ENCODE data around the gene ARL8A.
"Not testable (repeated sequence)": the region's sequence is repeated elsewhere in the genome, so short reads cannot be mapped to it uniquely, and the experiment has no call there.

The ARL8A gene

DNA sequence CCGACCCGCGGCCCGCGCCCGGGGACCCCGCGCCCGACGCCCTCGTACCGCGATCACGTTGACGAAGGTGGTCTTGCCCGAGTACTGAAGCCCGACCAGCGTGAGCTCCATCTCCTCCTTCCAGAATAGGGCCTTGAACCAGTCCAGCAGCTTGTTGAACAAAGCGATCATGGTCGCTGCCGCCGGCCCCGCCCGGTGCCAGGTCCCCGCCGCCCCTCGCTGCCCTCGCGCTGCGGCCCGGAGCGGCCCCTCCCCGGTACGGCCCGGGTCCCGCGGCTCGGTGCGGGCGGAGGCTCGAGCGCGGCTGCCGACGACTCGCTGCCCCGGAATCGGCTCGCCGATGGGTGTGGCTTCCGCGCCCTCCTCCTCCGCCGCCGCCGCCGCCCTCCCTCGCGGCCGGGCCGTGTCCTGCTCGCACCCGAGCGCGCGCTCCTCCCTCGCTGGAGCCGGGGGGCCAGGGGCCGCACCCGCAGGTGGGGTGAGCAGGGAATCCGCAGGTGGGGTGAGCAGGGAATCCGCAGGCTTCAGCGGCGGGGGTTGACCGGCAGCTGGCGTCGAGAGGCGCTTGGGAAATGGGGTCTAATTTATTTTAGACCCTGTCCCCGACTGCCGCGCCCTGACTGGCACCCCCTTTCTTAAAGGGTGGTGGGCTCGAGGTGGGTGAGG is at the start of gene ARL8A:
Gene ARL8A (minus strand): TSS at position 336 of the 666 bp plus-strand sequence. CDS start 165 bp downstream, at position 171.
- DNase-seq, result peak; percentile 77

DNA sequence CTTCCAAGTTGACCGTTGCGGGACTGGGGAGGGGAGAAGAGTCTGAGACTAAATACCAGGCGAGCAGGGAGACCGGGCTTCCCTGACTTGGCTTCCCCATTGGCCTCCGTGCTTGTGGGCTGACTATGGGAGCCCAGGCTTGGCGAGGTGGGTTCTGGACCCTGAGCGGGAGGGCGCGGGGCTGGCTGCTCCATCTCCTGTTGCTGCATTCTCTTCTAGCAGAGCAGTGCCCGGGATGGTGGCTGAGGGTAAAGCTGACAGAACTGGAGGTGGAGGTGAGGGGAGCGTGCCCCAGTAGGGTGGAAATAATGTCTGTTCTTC is 49.8 kb upstream of the ARL8A start:
- DNase-seq, result no peak

DNA sequence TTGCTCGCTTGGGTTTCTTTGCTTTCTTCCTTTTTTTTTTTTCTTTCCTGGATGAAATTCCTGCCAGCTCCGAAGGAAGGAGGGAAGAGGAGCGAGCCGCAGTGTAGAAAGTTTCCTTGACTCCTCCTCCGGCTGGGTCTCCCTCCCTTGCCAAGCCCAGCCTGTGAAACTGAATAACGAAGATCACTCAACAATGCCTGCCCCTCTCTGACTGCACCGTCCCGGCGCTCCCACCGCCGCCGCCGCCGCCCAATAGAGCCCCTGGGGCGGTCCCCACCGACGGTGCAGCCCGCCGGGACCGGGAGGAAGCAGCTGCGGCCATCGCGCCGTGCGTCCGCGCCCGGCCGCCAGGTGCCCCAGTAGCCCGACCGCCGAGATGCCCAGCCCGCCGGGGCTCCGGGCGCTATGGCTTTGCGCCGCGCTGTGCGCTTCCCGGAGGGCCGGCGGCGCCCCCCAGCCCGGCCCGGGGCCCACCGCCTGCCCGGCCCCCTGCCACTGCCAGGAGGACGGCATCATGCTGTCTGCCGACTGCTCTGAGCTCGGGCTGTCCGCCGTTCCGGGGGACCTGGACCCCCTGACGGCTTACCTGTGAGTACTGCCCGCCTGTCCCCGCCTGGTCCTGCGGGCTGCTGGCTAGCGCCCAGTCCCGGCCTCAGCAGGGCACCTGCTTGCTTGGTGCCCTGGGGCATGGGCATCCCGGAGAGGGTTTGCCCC is 49.2 kb upstream of the ARL8A start, which contains the start of gene LGR6:
Gene LGR6 (plus strand): TSS at position 186 of the 714 bp plus-strand sequence. CDS start 191 bp downstream, at position 377.
- DNase-seq, result no peak

DNA sequence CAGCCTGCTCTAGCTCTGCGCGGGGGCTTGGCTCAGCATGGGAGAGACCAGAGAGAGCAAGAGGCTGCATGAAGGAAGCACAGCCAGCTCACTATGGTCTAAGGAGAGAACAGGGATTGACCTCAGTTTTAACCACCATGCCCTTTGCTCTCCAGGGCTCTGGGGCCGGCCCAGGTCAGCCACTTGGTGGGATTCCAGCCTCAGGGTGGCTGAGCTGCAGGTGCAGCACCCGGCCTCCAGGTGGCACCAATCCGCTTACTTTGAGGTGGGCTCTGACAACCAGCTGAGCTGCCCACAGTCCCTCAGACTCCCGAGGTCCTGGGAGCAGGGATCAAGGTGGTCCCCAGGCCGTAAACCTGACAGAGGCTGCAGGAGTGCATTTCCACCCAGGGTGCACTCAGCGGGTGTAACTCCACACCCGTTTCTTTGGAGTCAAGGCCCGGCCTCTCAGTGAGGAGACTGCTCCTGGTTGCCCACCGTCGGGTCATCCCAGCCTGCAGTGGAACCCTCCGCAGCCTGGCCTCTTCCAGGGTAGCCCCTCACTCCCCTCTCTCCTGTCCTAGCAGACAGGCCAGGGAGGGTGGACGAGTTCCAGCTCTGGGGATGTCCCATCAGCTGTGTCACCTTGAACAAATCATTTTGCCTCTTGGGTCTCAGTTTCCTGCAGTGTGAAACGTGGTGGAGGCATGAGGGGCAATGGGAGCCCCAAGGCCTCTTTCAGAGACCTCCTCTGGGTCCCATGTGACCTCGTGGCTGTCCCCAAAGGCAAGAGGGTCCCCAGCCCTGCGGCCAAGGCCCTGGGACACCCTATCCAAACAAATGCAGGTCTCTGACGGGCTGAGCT is 48.5 kb upstream of the ARL8A start:
- peak; percentile 64 for DNase-seq

DNA sequence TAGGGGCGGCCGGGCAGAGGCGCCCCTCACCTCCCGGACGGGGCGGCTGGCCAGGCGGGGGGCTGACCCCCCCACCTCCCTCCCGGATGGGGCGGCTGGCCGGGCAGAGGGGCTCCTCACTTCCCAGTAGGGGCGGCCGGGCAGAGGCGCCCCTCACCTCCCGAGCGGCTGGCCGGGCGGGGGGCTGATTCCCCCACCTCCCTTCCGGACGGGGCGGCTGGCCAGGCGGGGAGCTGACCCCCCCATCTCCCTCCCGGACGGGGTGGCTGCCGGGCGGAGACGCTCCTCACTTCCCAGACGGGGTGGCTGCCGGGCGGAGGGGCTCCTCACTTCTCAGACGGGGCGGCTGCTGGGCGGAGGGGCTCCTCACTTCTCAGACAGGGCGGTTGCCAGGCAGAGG is 46.9 kb upstream of the ARL8A start:
- not testable (repeated sequence) for DNase-seq

DNA sequence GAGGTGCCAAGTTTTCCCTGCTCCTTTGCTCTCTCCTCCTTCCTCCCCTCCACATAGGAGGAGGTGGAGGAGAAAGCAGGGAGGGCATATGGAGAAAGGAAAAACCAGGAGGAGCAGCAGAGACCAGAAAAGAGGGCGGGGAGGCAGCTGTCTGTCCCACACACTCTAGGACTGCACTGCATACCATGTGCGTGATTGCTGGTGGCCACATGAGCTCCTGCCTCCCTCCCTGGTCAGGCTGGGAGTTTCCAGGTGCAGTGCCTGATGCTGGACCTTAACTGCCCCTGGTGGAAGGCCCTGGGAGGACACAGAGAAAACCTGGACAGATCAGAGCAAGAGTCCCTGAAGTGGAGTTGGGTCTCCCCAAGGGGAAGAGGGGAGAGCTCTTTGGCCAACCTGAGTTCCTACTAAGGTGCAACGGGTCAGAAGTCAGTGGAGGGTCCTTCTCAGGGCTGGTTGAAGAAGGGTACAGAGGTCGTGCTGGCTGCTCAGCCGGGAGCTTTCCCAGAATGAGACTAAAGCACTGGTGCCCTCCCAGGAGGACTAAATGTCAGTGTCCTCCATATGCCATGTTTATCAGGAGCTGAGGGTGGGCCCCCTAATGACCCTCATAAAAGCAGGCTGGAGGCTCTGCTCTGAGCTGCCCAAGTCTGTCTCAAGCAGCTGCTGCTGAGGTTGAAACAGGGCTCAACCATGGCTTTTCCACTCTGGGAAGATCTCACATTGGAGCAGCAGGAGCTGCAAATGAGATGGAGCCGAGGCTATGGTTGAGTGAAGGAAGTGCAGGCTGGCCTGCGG is 45.6 kb upstream of the ARL8A start:
- DNase-seq, result no peak

DNA sequence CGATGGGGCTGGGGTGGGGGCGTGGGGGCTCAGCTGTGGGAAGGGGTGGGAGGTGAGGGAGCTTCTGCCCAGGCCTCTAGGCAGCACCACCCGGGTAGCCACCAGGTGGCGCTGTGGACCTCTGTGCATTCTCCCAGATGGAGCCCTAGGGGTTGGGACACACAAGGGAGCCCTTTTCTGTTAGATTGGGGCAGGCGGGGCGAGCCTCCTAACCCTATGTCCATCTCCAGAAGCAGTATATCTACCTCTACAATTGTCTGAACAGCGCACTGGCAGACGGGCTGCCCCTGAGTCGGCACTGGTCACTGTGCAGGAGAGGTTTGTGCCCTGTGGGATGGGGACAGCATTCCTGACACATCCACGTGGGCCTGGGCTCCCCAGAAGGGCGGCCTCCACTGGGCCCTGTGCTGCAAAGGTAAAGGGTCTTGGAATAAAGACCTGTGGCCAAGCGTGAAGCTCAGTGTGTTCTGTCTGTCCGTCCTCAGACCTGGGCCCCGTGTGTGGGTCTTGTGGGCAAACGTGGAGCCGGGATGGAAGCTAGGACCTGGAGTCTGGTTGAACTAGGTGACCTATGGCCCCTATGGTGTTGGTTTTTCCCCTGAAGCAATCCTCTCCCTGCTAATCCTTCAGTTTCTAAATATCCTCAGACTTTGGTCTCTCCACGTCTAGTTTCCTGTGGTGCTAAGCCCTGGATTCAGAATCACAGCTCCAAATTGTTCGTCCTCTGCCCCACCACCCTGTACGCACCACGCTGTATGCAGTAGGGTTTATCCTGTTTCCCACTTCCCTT is 44.7 kb upstream of the ARL8A start:
- DNase-seq, result peak; percentile 83

DNA sequence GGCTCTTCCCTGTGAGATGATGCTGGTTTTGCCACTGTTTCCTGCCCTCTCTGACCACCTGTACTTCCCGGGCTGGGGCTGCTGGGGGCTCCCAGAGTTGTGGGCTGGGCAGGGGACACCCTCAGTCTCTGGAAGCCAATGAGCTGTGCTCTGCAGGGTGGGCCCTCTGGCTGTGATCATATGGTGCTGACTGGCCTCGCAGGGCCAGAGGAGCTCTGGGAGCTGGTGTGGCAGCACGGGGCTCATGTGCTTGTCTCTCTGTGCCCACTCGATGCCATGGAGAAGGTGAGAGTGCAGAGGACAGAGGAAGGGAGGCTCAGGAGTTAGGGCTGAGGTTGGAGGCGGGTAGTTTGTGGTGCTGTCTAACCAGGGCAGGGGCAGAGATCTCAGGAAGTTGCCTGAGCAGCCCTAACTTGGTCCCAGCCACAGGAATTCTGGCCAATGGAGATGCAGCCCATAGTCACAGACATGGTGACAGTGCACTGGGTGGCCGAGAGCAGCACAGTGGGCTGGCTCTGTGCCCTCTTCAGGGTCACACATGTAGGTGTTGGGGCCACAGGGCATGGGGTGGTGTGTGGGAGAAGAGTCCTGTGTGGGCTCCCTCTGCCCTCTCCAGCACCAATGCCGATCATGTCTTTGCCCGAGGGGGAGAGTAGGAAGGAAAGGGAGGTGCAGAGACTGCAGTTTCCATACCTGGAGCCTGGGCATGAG is 43.3 kb upstream of the ARL8A start:
- DNase-seq, result no peak

DNA sequence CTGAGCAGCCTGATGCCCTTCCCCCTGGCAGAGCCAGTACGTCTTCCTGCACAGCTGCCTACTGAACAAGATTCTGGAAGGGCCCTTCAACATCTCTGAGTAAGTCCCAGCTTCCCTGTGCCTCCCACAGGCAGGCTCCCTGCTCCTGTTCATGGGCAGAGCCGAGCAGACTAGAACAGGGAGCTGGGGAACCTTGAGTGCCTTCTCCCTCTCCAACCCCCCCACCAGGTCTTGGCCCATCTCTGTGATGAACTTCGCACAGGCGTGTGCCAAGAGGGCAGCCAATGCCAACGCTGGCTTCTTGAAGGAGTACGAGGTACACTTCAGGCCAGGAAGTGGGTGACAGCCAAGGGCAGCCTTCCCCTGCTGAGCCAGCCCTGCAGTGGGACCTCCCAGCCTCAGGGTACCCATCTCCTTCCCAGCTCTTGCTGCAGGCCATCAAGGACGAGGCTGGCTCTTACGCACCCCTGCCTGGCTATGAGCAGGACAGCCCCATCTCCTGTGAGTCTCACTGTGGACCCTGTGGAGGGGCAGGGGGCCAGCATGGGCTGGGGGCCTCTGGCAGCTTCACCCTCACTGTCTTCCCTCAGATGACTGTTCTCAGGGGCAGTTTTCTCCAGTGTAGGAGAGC is 42.6 kb upstream of the ARL8A start:
- DNase-seq, result no peak

DNA sequence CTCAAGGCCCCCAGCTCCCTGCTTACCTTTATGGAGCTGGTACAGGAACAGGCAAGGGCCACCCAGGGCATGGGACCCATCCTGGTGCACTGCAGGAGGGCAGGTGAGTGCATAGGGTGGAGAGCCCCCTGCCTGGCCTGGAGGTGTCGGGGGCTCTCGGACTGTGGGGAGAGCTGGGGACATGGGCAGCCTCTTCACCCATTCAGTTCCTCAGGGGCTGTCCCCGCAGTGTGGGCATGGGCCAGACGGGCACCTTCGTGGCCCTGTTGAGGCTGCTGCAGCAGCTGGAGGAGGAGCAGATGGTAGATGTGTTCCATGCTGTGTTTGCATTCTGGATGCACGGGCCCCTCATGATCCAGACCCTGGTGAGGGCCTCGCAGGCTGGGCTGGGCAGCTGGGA is 41.8 kb upstream of the ARL8A start:
- no peak for DNase-seq

DNA sequence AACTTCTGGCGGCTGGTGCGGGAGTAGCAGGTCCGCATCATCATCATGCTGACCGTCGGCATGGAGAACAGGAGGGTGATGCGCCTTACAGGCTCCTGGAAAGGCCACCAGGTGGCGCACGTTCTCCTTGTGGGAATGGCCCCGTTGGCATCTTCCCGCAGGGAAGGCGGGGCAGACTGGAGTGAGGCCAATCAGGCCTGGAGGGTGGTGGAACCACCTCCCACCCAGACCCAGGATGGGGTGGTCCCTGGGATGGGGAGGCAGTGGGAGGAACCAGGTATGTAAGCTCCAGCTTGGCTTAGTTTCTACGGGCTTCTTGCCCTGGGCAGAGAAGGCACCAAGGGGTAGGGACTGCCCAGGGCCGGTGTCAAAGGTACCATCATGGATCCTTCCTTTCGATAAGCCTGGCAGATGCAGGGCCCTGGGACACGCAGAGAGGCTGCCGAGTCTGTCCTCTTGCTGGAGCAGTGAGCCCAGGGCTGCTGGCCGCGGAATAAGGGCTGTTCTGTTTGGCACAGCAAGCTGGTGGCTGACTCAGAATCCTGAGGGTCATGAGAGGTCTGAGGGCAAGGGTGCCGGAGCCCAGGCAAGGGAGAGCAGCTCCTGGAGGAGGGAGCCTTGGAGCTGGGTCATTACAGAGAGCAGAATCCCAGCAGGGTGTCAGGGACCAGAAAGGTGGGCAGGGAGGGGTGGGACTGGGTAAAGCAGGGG is 40.4 kb upstream of the ARL8A start:
- DNase-seq, result peak; percentile 84

DNA sequence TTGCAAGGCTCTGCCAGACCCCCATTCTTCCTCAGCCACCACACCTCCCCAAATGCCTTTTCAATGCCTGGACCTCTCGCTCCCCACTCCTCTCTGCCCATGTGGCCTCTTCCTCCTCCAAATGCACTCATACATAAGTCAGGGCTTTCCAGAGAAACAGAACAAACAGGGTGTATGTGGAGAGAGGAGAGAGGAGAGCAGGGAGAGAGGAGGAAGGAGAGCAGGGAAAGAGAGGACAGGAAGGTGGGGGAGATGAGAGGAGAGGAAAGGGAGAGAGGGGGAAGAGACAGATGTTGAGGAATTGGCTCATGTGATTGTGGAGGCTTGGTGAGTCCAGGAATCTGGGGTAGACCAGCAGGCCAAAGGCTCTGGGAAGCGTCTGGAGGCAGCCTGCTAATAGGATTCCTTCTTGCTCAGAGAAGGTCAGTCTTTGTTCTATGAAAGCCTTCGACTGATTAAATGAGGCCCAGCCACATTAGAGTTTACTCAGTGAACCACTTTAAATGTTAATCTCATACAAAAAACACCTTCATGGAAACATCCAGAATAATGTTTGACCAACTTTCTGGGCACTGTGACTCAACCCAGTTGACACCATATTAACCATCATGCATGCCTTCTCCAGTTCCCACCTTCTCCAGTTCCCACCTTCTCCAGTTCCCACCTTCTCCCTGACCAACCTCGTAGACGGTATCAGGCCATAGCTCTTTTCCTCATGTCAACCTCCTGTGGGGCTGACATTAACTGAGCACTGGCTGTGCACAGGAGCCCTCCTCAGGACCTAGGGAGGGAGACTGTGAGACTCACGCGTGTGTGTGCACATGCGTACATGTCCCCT is 37.7 kb upstream of the ARL8A start:
- no peak for DNase-seq

DNA sequence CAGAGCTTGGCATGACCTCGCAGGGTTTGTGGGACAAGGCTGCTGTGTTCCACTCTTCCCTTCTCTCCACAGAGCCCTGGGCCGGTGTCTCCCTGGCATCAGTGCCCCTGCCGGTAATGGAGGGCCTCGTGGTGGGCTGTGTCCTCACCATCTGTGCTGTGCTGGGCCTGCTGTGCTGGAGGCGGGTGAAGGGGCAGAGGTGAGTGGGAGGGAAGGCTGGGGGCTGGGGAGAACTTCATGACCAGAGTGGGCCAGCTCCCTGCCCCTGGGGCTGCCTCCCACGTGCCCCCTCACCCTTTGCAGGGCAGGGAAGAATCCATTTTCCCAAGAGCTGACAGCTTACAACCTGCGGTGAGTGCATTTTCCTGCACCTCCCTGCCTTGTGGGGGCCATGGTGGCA is 37.0 kb upstream of the ARL8A start:
- DNase-seq, result no peak

DNA sequence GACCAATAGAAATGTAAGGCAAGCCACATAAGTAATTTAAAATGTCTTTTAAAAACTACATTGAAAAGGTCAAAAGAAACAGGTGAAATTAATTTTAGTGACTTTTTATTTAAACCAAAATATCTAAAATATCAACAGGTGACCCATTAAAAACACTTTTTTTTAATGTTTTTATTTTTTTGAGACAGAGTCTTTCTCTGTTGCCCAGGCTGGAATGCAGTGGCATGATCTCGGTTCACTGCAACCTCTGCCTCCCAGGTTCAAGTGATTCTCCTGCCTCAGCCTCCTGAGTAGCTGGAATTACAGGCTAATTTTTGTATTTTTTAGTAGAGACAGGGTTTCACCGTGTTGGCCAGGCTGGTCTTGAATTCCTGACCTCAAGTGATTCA is 36.2 kb upstream of the ARL8A start:
- DNase-seq, result not testable (repeated sequence)

DNA sequence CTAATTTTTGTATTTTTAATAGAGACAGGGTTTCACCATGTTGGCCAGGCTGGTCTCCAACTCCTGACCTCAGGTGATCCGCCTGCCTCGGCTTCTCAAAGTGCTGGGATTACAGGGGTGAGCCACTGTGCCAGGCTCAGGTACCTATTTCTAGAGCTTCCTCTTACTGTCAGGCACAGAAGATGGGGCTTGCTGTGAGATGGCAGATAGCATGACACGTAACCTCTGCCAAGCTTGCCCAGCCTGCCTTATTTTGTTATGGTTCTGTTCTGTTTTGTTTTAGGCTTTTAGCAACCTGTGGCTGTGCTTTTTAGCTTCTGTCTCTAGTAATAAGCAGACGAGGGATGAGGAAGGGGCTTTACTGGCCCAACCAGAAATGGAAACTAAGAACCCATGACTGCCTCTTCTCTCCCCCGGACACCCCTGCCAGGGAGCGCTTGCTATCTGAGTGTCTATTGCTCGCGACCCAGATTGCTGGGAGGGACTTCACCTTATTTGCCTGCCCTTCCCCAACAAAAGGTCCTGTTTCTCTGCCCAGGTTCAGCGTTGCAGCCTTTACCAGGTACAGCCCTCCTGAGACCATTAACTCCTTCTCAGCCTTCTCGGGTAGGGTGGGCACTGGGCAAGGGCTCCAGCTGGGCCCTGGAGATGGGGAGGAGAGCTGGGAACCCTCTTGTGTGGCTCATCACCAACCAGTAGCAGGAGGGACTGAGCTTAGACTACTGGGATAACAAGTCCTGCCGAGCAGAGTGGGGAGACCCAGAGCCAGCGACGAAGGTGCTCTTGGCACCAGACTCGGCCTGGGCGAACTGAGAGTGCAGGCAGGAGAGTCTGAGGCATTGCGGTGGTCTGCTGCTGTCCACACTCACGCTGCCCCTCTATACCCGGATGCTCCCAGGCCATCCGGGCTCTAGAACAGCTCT is 35.6 kb upstream of the ARL8A start:
- no peak for DNase-seq

DNA sequence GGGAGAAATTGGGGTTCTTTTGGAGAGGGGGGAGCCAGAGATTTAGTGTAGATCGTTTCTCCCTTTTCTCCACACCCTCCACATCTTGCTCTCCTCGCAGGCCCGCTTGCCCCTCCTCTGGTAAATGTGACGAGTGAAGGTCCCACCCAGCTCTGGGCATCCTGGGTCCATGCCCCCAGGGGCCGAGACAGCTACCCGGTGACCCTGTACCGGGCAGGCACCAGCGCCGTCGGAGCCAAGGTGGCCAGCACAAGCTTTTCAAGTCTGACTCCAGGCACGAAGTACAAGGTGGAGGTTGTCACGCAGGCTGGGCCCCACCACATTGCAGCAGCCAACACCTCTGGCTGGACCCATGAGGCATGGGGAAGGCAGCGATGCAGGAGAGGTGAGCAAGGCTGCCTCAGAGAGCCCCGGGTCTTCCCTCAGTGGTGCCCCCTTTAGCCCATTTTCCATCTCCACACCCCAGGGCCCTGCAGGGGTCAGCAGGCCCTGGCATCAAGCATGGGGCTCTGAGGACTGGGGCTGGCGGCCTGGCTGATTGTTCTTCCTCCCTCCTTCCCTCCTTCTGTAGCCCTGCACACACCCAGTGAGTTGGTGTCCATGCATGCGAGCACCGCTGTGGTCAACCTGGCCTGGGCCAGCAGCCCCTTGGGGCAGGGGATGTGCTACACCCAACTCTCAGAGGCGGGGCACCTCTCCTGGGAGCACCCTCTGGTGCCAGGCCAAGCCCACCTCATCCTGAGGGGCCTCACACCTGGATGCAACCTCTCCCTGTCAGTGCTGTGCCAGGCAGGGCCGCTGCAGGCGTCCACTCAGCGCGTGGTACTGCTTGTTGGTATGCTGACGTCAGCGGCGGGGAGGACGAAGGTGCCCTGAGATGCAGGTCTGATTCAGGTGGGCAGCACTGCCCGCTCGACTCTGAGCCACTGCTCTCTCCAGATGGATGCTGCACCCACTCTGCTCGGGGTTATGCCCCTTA is 32.7 kb upstream of the ARL8A start:
- no peak for DNase-seq

DNA sequence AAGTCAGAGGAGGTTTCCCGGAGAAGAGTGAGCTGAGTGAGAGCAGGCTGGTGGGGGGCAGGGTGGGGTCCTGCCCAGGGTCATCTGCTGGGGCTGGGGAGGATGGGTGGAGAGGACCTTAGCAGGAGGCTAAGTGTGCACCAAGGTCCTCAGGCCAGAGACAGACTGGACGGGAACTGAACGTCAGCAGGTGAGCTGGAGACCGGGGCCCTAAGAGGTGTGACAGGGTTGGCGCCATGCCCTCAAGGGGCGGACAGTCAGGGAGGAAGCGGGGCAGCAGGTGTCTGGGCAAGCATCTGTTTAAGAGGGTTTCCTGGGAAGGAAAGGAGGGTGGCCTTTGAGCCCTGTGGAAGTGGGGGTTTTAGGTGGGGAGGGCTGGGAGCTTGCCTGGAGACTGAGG is 29.5 kb upstream of the ARL8A start:
- DNase-seq, result no peak
